Neural cell (in vitro differentiated cells): ENCODE results near the gene SPINK6.

ENCODE experiments used
- CTCF ChIP-seq: fragments of 450-650 bp; IDR thresholded peaks from 2 replicates; pipeline ENCODE4 v1.5.1; 2014; ENCODE audit warnings: antibody characterized with exemption, mild to moderate bottlenecking, moderate library complexity; ENCODE audit not compliant: poor library complexity, severe bottlenecking
- EP300 ChIP-seq: fragments of 450-650 bp; conservative IDR thresholded peaks from 2 replicates; pipeline ENCODE4 v1.6.1; 2014; ENCODE audit warnings: antibody characterized with exemption, mild to moderate bottlenecking, moderate library complexity; ENCODE audit not compliant: poor library complexity, severe bottlenecking
- RAD21 ChIP-seq: fragments of 450-650 bp; conservative IDR thresholded peaks from 2 replicates; pipeline ENCODE4 v1.6.1; 2014; ENCODE audit warnings: antibody characterized with exemption, mild to moderate bottlenecking, moderate library complexity
- SMC3 ChIP-seq: fragments of 450-650 bp; conservative IDR thresholded peaks from 2 replicates; pipeline ENCODE4 v1.6.1; 2014; ENCODE audit warnings: antibody characterized with exemption, mild to moderate bottlenecking, moderate library complexity; ENCODE audit not compliant: poor library complexity

- TF ChIP-seq CTCF (no peak), SMC3 (no peak), RAD21 (no peak), EP300 (no peak)
These were observed 26.4 kb upstream of the SPINK6 start for GRCh38 chr5:148176480-148176879.
